Measurements from ENCODE around the gene YPEL2.

Gene YPEL2

DNA sequence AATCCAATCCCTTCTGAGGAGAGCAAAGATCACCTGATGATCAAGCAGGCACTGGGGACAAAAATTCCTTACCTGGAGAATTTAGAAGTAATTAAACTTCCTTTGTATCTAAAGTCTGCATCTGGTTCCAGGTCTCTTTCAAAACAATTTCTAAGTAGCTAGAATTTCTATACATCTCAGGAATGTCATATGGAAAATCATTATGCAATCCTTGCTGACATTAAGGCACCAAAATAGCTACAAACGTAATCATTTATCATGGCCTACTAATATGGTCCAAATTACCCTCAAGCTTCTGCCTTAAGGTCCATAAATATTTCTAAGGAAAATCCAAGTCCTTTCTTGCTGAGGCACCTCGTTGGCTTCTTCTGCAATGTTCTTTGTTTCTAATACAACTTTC, 32.9 kb upstream of the YPEL2 start:
- Histone ChIP-seq H3K4me2 (ENCODE audit: low read length, poor library complexity, severe bottlenecking) (no peak overlapping the region), H4K8ac (ENCODE audit: low read length) (no peak overlapping the region), H3K27me3 (ENCODE audit: control insufficient read depth in 1 of 2, insufficient read depth in 1 of 2, low read length in 2 of 2) (no peaks in the 10 kb centered on the region), H3K79me1 (replicated peaks; ENCODE audit: low read length, poor library complexity, severe bottlenecking) (no peaks in the 10 kb centered on the region), H2BK15ac (ENCODE audit: low read depth, poor library complexity, severe bottlenecking) (no peak overlapping the region), H4K91ac (ENCODE audit: low read length) (no peak overlapping the region), H3K9me3 (ENCODE audit: control insufficient read depth, low read length) (no peaks in the 10 kb centered on the region), H2AK5ac (ENCODE audit: low read length, severe bottlenecking) (no peak overlapping the region), H2BK120ac (ENCODE audit: low read depth, low read length) (no peak overlapping the region), H3K4me3 (ENCODE audit: insufficient read depth in 1 of 2, low read depth in 1 of 2, low read length in 2 of 2) (no peak overlapping the region), H3K36me3 (ENCODE audit: control insufficient read depth in 1 of 2, insufficient read depth in 2 of 2, low read depth in 1 of 2, low read length in 2 of 2) (no peaks in the 10 kb centered on the region), H3K4ac (ENCODE audit: low read depth in 1 of 2, low read length in 2 of 2) (no peak overlapping the region), H3K18ac (ENCODE audit: low read depth in 1 of 2, low read length in 2 of 2) (no peak overlapping the region), H2AFZ (ENCODE audit: low read depth, low read length) (no peak overlapping the region), H3K23ac (ENCODE audit: low read length in 2 of 2) (no peak overlapping the region), H3K14ac (ENCODE audit: low read length in 2 of 2) (no peak overlapping the region), H3K9ac (ENCODE audit: low read length) (no peak overlapping the region), H3K4me1 (ENCODE audit: control insufficient read depth, insufficient read depth, low read depth, low read length) (no peaks in the 10 kb centered on the region), H2BK5ac (ENCODE audit: low read depth, low read length, poor library complexity, severe bottlenecking) (no peak overlapping the region), H3K27ac (ENCODE audit: low read length, poor library complexity, severe bottlenecking) (no peak overlapping the region), H2BK12ac (ENCODE audit: low read length in 2 of 2) (no peak overlapping the region)
- 73% methylated on average over 2 of the region's 2 CpGs for WGBS
- DNase-seq = no peak

DNA sequence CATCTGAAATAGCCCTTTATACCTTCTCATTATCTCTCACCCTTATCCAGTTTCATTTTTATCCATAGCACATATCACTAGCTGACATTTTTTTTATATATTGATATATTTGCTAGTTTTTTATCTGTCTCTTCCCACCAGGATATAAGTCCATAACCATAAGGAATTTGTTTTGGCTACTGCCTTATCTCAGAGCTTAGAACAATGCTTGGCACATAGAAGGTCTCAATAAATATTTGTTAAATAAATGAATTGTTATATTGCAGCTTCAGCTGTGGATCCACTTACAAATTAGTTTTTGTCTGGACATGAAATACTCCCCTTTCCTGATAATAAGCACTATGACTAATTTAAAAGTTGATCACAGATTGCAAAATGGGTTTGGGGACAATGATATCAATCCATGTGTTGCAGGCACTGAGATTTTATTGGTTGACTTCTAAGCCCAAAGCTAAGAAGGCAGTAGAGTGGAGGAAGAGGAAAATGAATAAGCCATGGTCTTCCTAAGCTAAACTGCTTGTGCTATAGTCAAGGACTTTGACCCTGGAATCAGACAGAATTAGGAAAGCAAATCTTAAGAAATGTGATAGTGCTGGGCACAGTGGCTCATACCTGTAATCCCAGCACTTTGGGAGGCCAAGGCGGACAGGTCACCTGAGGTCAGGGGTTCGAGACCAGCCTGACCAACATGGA, 31.9 kb upstream of the YPEL2 start:
- H2BK15ac ChIP-seq (ENCODE audit: low read depth, poor library complexity, severe bottlenecking) = no peak overlapping the region
- H2AK5ac ChIP-seq (ENCODE audit: low read length, severe bottlenecking) = no peak overlapping the region
- no peak overlapping the region for H3K9ac ChIP-seq (ENCODE audit: low read length)
- H3K4me3 ChIP-seq (ENCODE audit: insufficient read depth in 1 of 2, low read depth in 1 of 2, low read length in 2 of 2) = no peak overlapping the region
- no peak overlapping the region for H3K4ac ChIP-seq (ENCODE audit: low read depth in 1 of 2, low read length in 2 of 2)
- H3K4me1 ChIP-seq (ENCODE audit: control insufficient read depth, insufficient read depth, low read depth, low read length) = no peaks in the 10 kb centered on the region
- no peak overlapping the region for H2BK12ac ChIP-seq (ENCODE audit: low read length in 2 of 2)
- H3K14ac ChIP-seq (ENCODE audit: low read length in 2 of 2) = no peak overlapping the region
- no peak overlapping the region for H3K27ac ChIP-seq (ENCODE audit: low read length, poor library complexity, severe bottlenecking)
- peaks cover 0 to 4% of the 10 kb centered on the region in 2 experiments for H3K27me3 ChIP-seq (ENCODE audit: control insufficient read depth in 1 of 2, insufficient read depth in 1 of 2, low read length in 2 of 2)
- DNase-seq = no peak
- H3K4me2 ChIP-seq (ENCODE audit: low read length, poor library complexity, severe bottlenecking) = no peak overlapping the region
- H3K9me3 ChIP-seq (ENCODE audit: control insufficient read depth, low read length) = no peaks in the 10 kb centered on the region
- no peaks in the 10 kb centered on the region for H3K36me3 ChIP-seq (ENCODE audit: control insufficient read depth in 1 of 2, insufficient read depth in 2 of 2, low read depth in 1 of 2, low read length in 2 of 2)
- H3K18ac ChIP-seq (ENCODE audit: low read depth in 1 of 2, low read length in 2 of 2) = no peak overlapping the region
- 80% methylated on average over 2 of the region's 2 CpGs for WGBS
- no peak overlapping the region for H4K91ac ChIP-seq (ENCODE audit: low read length)
- no peaks in the 10 kb centered on the region for H3K79me1 ChIP-seq (replicated peaks; ENCODE audit: low read length, poor library complexity, severe bottlenecking)
- no peak overlapping the region for H3K23ac ChIP-seq (ENCODE audit: low read length in 2 of 2)
- no peak overlapping the region for H2BK5ac ChIP-seq (ENCODE audit: low read depth, low read length, poor library complexity, severe bottlenecking)
- H4K8ac ChIP-seq (ENCODE audit: low read length) = no peak overlapping the region
- no peak overlapping the region for H2AFZ ChIP-seq (ENCODE audit: low read depth, low read length)
- no peak overlapping the region for H2BK120ac ChIP-seq (ENCODE audit: low read depth, low read length)

DNA sequence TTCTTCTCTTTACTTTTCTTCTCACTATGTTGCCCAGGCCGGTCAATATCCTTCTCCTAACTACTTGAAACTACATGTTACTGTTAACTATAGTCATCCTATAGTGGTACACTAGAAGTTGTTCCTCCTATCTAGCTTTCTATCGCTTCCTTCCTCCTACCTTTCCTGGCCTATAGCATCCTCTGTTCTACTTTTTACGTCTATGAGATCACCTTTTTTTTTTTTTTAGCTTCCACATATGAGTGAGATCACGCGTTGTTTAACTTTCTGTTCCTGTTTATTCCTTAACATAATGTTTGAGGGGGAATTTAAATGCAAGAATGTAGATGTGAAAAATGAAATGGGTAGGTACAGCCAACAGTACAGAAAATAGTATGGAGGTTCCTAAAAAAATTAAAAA, 30.5 kb upstream of the YPEL2 start:
- Histone ChIP-seq H2BK5ac (ENCODE audit: low read depth, low read length, poor library complexity, severe bottlenecking) (no peak overlapping the region), H3K18ac (ENCODE audit: low read depth in 1 of 2, low read length in 2 of 2) (no peak overlapping the region), H3K23ac (ENCODE audit: low read length in 2 of 2) (no peak overlapping the region), H3K9ac (ENCODE audit: low read length) (no peak overlapping the region), H3K4ac (ENCODE audit: low read depth in 1 of 2, low read length in 2 of 2) (no peak overlapping the region), H3K14ac (ENCODE audit: low read length in 2 of 2) (no peak overlapping the region), H4K91ac (ENCODE audit: low read length) (no peak overlapping the region), H3K27ac (ENCODE audit: low read length, poor library complexity, severe bottlenecking) (no peak overlapping the region), H2AK5ac (ENCODE audit: low read length, severe bottlenecking) (no peak overlapping the region), H2BK12ac (ENCODE audit: low read length in 2 of 2) (no peak overlapping the region), H4K8ac (ENCODE audit: low read length) (no peak overlapping the region), H3K36me3 (ENCODE audit: control insufficient read depth in 1 of 2, insufficient read depth in 2 of 2, low read depth in 1 of 2, low read length in 2 of 2) (no peaks in the 10 kb centered on the region), H3K4me2 (ENCODE audit: low read length, poor library complexity, severe bottlenecking) (no peak overlapping the region), H3K4me1 (ENCODE audit: control insufficient read depth, insufficient read depth, low read depth, low read length) (no peaks in the 10 kb centered on the region), H3K79me1 (replicated peaks; ENCODE audit: low read length, poor library complexity, severe bottlenecking) (no peaks in the 10 kb centered on the region), H3K4me3 (ENCODE audit: insufficient read depth in 1 of 2, low read depth in 1 of 2, low read length in 2 of 2) (no peak overlapping the region), H3K9me3 (ENCODE audit: control insufficient read depth, low read length) (no peaks in the 10 kb centered on the region), H2AFZ (ENCODE audit: low read depth, low read length) (no peak overlapping the region), H2BK15ac (ENCODE audit: low read depth, poor library complexity, severe bottlenecking) (no peak overlapping the region), H2BK120ac (ENCODE audit: low read depth, low read length) (no peak overlapping the region), H3K27me3 (ENCODE audit: control insufficient read depth in 1 of 2, insufficient read depth in 1 of 2, low read length in 2 of 2) (peaks cover 5 to 8% of the 10 kb centered on the region in 2 experiments)
- no peak for DNase-seq
- 93% methylated on average over 5 of the region's 5 CpGs for WGBS

GRCh38 chr17:59304811-59305210, 26.6 kb upstream of the YPEL2 start:
- 92% methylated on average over 2 of the region's 2 CpGs for WGBS

More at GRCh38 chr17:59304811-59305210, 26.6 kb upstream of the YPEL2 start:
- Histone ChIP-seq H3K4ac (ENCODE audit: low read depth in 1 of 2, low read length in 2 of 2) (no peak overlapping the region), H3K27me3 (ENCODE audit: control insufficient read depth in 1 of 2, insufficient read depth in 1 of 2, low read length in 2 of 2) (peaks cover 5 to 8% of the 10 kb centered on the region in 2 experiments), H2BK5ac (ENCODE audit: low read depth, low read length, poor library complexity, severe bottlenecking) (no peak overlapping the region), H3K9me3 (ENCODE audit: control insufficient read depth, low read length) (no peaks in the 10 kb centered on the region), H3K23ac (ENCODE audit: low read length in 2 of 2) (no peak overlapping the region), H2AK5ac (ENCODE audit: low read length, severe bottlenecking) (no peak overlapping the region), H4K91ac (ENCODE audit: low read length) (no peak overlapping the region), H3K18ac (ENCODE audit: low read depth in 1 of 2, low read length in 2 of 2) (no peak overlapping the region), H3K79me1 (replicated peaks; ENCODE audit: low read length, poor library complexity, severe bottlenecking) (no peaks in the 10 kb centered on the region), H2AFZ (ENCODE audit: low read depth, low read length) (no peak overlapping the region), H2BK15ac (ENCODE audit: low read depth, poor library complexity, severe bottlenecking) (no peak overlapping the region), H3K27ac (ENCODE audit: low read length, poor library complexity, severe bottlenecking) (no peak overlapping the region), H3K4me1 (ENCODE audit: control insufficient read depth, insufficient read depth, low read depth, low read length) (no peaks in the 10 kb centered on the region), H4K8ac (ENCODE audit: low read length) (no peak overlapping the region), H2BK12ac (ENCODE audit: low read length in 2 of 2) (no peak overlapping the region), H2BK120ac (ENCODE audit: low read depth, low read length) (no peak overlapping the region), H3K4me3 (ENCODE audit: insufficient read depth in 1 of 2, low read depth in 1 of 2, low read length in 2 of 2) (no peak overlapping the region), H3K9ac (ENCODE audit: low read length) (no peak overlapping the region), H3K4me2 (ENCODE audit: low read length, poor library complexity, severe bottlenecking) (no peak overlapping the region), H3K36me3 (ENCODE audit: control insufficient read depth in 1 of 2, insufficient read depth in 2 of 2, low read depth in 1 of 2, low read length in 2 of 2) (no peaks in the 10 kb centered on the region), H3K14ac (ENCODE audit: low read length in 2 of 2) (no peak overlapping the region)
- DNase-seq = no peak

All from mesenchymal stem cell (in vitro differentiated cells and primary cell).